Measurements from ENCODE around the gene KRTAP10-4. TPM values are rescaled to one million over a fixed set of nuclear protein-coding genes. Genes with fewer than 3 reads are reported as not detected.

Gene KRTAP10-4
- total and polyA plus RNA-seq, 2 experiments from 2014 or later, result not detected

DNA sequence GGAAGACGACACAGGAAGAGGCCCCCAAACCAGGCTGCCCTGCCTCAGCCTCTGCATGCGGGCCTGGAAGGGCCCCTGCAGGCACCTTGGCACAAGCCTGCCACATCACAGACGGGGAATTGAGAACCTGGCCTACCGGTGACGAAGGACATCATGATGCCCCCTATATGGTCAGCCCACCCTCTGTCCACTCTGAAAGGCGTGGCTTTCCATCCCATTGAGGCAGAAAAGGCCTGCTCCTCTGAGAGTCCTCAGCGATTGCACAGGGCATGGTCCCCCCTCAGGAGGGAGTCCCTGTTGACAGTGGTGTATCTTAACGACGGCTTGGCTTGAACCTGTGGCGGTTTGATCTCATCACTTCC, 44.9 kb upstream of the KRTAP10-4 start:
- Mint-ChIP-seq H3K27me3 (ENCODE audit: insufficient read depth, low read depth, poor library complexity) (peaks cover 6% of the 10 kb centered on the region), H3K36me3 (ENCODE audit: low read depth) (no peaks in the 10 kb centered on the region), H3K27ac (no peak overlapping the region), H3K4me3 (no peak overlapping the region), H3K9me3 (no peaks in the 10 kb centered on the region; the same call in 2 of the 3 replicates), H3K4me1 (peaks cover 3% of the 10 kb centered on the region; the same call in 2 of the 3 replicates)
- 0 out of 2 replicates have a peak, but pooled peaks cover 2% of the 10 kb centered on the region for H3K9me2 ChIP-seq (ENCODE audit: insufficient read depth)
- no peak overlapping the region for H3K4me3 ChIP-seq
- H3F3A ChIP-seq (replicated peaks; ENCODE audit: low read depth), result no peaks in the 10 kb centered on the region
- H3K4me2 ChIP-seq, result no peak overlapping the region
- no peak for TF ChIP-seq POLR2AphosphoS5 (IDR thresholded peaks at IDR 0.05; ENCODE audit: low read depth)
- TF ChIP-seq ZNF331 (CRISPR knock-in tag; IDR thresholded peaks at IDR 0.05; ENCODE audit: low read depth), result no peak
- TF ChIP-seq, protein P1, sequence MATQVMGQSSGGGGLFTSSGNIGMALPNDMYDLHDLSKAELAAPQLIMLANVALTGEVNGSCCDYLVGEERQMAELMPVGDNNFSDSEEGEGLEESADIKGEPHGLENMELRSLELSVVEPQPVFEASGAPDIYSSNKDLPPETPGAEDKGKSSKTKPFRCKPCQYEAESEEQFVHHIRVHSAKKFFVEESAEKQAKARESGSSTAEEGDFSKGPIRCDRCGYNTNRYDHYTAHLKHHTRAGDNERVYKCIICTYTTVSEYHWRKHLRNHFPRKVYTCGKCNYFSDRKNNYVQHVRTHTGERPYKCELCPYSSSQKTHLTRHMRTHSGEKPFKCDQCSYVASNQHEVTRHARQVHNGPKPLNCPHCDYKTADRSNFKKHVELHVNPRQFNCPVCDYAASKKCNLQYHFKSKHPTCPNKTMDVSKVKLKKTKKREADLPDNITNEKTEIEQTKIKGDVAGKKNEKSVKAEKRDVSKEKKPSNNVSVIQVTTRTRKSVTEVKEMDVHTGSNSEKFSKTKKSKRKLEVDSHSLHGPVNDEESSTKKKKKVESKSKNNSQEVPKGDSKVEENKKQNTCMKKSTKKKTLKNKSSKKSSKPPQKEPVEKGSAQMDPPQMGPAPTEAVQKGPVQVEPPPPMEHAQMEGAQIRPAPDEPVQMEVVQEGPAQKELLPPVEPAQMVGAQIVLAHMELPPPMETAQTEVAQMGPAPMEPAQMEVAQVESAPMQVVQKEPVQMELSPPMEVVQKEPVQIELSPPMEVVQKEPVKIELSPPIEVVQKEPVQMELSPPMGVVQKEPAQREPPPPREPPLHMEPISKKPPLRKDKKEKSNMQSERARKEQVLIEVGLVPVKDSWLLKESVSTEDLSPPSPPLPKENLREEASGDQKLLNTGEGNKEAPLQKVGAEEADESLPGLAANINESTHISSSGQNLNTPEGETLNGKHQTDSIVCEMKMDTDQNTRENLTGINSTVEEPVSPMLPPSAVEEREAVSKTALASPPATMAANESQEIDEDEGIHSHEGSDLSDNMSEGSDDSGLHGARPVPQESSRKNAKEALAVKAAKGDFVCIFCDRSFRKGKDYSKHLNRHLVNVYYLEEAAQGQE (IDR thresholded peaks at IDR 0.05; ENCODE audit: unreplicated experiment), result no peak
- DNase-seq (ENCODE audit: low spot score) (no peak), ATAC-seq (no peak)
- H3K79me2 ChIP-seq (replicated peaks; ENCODE audit: insufficient read depth), result no peaks in the 10 kb centered on the region
- no peaks in the 10 kb centered on the region for H3K36me3 ChIP-seq (ENCODE audit: insufficient read depth)
- no peaks in the 10 kb centered on the region for H3K27me3 ChIP-seq (ENCODE audit: insufficient read depth)
- no peaks in the 10 kb centered on the region for H3K4me1 ChIP-seq (ENCODE audit: insufficient read depth)
- H3K27ac ChIP-seq (ENCODE audit: low read depth), result no peak overlapping the region
- H2AFZ ChIP-seq, result no peak overlapping the region
- H4K20me1 ChIP-seq (replicated peaks; ENCODE audit: insufficient read depth), result no peaks in the 10 kb centered on the region

DNA sequence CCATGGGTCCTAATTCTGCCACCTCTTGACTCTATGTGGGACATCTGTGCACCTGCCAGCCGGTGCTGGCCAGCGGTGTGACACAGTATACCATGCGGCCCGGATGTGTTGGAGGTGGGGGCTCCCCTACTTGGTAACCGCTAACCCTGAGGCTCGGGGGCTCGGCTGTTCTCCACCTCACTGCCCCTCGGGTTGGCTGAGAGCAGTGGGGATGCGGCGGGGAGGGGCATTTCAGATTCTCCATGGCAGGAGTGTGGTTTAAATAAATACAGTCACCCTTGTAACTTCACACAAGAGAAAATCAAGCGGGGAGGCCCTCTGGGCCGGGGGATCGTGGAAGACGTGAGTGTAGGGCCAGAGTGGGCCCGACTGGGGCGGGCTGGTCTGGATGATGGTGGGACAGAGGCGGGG, 44.5 kb upstream of the KRTAP10-4 start:
- Mint-ChIP-seq H3K9me3 (no peaks in the 10 kb centered on the region; the same call in 2 of the 3 replicates), H3K36me3 (ENCODE audit: low read depth) (no peaks in the 10 kb centered on the region), H3K27me3 (ENCODE audit: insufficient read depth, low read depth, poor library complexity) (peaks cover 6% of the 10 kb centered on the region), H3K27ac (no peak overlapping the region; the same call in 1 of the 2 replicates), H3K4me1 (peaks cover 3% of the 10 kb centered on the region; the same call in 2 of the 3 replicates), H3K4me3 (no peak overlapping the region)
- no peak for ATAC-seq
- H3K36me3 ChIP-seq (ENCODE audit: insufficient read depth), result no peaks in the 10 kb centered on the region
- H3K9me2 ChIP-seq (ENCODE audit: insufficient read depth), result 0 out of 2 replicates have a peak, but pooled peaks cover 2% of the 10 kb centered on the region
- H3K79me2 ChIP-seq (replicated peaks; ENCODE audit: insufficient read depth), result no peaks in the 10 kb centered on the region
- no peaks in the 10 kb centered on the region for H3K4me1 ChIP-seq (ENCODE audit: insufficient read depth)
- H3K4me3 ChIP-seq, result no peak overlapping the region
- H4K20me1 ChIP-seq (replicated peaks; ENCODE audit: insufficient read depth), result no peaks in the 10 kb centered on the region
- H3K27ac ChIP-seq (ENCODE audit: low read depth), result no peak overlapping the region
- no peak overlapping the region for H2AFZ ChIP-seq
- no peaks in the 10 kb centered on the region for H3F3A ChIP-seq (replicated peaks; ENCODE audit: low read depth)
- no peaks in the 10 kb centered on the region for H3K27me3 ChIP-seq (ENCODE audit: insufficient read depth)
- DNase-seq (ENCODE audit: low spot score), result no peak
- no peak overlapping the region for H3K4me2 ChIP-seq
- no peak for TF ChIP-seq EZH2phosphoT487 (IDR thresholded peaks at IDR 0.05; ENCODE audit: unreplicated experiment)
- TF ChIP-seq, protein P2, sequence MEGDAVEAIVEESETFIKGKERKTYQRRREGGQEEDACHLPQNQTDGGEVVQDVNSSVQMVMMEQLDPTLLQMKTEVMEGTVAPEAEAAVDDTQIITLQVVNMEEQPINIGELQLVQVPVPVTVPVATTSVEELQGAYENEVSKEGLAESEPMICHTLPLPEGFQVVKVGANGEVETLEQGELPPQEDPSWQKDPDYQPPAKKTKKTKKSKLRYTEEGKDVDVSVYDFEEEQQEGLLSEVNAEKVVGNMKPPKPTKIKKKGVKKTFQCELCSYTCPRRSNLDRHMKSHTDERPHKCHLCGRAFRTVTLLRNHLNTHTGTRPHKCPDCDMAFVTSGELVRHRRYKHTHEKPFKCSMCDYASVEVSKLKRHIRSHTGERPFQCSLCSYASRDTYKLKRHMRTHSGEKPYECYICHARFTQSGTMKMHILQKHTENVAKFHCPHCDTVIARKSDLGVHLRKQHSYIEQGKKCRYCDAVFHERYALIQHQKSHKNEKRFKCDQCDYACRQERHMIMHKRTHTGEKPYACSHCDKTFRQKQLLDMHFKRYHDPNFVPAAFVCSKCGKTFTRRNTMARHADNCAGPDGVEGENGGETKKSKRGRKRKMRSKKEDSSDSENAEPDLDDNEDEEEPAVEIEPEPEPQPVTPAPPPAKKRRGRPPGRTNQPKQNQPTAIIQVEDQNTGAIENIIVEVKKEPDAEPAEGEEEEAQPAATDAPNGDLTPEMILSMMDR (conservative IDR thresholded peaks at IDR 0.05; ENCODE audit: low read depth in 2 of 2), result no peak
- TF ChIP-seq, protein P3, sequence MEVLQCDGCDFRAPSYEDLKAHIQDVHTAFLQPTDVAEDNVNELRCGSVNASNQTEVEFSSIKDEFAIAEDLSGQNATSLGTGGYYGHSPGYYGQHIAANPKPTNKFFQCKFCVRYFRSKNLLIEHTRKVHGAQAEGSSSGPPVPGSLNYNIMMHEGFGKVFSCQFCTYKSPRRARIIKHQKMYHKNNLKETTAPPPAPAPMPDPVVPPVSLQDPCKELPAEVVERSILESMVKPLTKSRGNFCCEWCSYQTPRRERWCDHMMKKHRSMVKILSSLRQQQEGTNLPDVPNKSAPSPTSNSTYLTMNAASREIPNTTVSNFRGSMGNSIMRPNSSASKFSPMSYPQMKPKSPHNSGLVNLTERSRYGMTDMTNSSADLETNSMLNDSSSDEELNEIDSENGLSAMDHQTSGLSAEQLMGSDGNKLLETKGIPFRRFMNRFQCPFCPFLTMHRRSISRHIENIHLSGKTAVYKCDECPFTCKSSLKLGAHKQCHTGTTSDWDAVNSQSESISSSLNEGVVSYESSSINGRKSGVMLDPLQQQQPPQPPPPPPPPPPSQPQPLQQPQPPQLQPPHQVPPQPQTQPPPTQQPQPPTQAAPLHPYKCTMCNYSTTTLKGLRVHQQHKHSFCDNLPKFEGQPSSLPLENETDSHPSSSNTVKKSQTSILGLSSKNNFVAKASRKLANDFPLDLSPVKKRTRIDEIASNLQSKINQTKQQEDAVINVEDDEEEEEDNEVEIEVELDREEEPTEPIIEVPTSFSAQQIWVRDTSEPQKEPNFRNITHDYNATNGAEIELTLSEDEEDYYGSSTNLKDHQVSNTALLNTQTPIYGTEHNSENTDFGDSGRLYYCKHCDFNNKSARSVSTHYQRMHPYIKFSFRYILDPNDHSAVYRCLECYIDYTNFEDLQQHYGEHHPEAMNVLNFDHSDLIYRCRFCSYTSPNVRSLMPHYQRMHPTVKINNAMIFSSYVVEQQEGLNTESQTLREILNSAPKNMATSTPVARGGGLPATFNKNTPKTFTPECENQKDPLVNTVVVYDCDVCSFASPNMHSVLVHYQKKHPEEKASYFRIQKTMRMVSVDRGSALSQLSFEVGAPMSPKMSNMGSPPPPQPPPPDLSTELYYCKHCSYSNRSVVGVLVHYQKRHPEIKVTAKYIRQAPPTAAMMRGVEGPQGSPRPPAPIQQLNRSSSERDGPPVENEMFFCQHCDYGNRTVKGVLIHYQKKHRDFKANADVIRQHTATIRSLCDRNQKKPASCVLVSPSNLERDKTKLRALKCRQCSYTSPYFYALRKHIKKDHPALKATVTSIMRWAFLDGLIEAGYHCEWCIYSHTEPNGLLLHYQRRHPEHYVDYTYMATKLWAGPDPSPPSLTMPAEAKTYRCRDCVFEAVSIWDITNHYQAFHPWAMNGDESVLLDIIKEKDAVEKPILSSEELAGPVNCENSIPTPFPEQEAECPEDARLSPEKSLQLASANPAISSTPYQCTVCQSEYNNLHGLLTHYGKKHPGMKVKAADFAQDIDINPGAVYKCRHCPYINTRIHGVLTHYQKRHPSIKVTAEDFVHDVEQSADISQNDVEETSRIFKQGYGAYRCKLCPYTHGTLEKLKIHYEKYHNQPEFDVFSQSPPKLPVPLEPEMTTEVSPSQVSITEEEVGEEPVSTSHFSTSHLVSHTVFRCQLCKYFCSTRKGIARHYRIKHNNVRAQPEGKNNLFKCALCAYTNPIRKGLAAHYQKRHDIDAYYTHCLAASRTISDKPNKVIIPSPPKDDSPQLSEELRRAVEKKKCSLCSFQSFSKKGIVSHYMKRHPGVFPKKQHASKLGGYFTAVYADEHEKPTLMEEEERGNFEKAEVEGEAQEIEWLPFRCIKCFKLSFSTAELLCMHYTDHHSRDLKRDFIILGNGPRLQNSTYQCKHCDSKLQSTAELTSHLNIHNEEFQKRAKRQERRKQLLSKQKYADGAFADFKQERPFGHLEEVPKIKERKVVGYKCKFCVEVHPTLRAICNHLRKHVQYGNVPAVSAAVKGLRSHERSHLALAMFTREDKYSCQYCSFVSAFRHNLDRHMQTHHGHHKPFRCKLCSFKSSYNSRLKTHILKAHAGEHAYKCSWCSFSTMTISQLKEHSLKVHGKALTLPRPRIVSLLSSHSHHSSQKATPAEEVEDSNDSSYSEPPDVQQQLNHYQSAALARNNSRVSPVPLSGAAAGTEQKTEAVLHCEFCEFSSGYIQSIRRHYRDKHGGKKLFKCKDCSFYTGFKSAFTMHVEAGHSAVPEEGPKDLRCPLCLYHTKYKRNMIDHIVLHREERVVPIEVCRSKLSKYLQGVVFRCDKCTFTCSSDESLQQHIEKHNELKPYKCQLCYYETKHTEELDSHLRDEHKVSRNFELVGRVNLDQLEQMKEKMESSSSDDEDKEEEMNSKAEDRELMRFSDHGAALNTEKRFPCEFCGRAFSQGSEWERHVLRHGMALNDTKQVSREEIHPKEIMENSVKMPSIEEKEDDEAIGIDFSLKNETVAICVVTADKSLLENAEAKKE (CRISPR knock-in tag; IDR thresholded peaks at IDR 0.05), result no peak
- no peak for TF ChIP-seq CREB1 (CRISPR knock-in tag; IDR thresholded peaks at IDR 0.05; ENCODE audit: low read depth)
- no peak for TF ChIP-seq POLR2AphosphoS5 (IDR thresholded peaks at IDR 0.05; ENCODE audit: low read depth)
- TF ChIP-seq, protein P4, sequence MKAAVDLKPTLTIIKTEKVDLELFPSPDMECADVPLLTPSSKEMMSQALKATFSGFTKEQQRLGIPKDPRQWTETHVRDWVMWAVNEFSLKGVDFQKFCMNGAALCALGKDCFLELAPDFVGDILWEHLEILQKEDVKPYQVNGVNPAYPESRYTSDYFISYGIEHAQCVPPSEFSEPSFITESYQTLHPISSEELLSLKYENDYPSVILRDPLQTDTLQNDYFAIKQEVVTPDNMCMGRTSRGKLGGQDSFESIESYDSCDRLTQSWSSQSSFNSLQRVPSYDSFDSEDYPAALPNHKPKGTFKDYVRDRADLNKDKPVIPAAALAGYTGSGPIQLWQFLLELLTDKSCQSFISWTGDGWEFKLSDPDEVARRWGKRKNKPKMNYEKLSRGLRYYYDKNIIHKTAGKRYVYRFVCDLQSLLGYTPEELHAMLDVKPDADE (IDR thresholded peaks at IDR 0.05), result no peak
- no peak for TF ChIP-seq JUNB (IDR thresholded peaks at IDR 0.05; ENCODE audit: unreplicated experiment)

Data from GM23338 (cell line).